ENCODE data around the gene MAGEA8.
"Not testable (repeated sequence)": the region's sequence is repeated elsewhere in the genome, so short reads cannot be mapped to it uniquely, and the experiment has no call there.

Gene MAGEA8

GRCh38 chrX:149908308-149908707 is 27.3 kb downstream of the MAGEA8 start:
- no peak for DNase-seq

GRCh38 chrX:149908727-149909126 is 27.7 kb downstream of the MAGEA8 start:
- DNase-seq, result no peak

GRCh38 chrX:149909324-149910177 is 28.6 kb downstream of the MAGEA8 start:
- no peak for DNase-seq

GRCh38 chrX:149910178-149910695 is 29.3 kb downstream of the MAGEA8 start:
- no peak for DNase-seq

GRCh38 chrX:149916745-149917392 is 35.9 kb downstream of the MAGEA8 start:
- peak; percentile 10 for DNase-seq

- DNase-seq, result not testable (repeated sequence)
Measured at GRCh38 chrX:149923836-149924235, 42.9 kb downstream of the MAGEA8 start.

- not testable (repeated sequence) for DNase-seq
Measured at GRCh38 chrX:149924434-149924833, 43.5 kb downstream of the MAGEA8 start.

- DNase-seq, result not testable (repeated sequence)
Measured at GRCh38 chrX:149927245-149927963, 46.4 kb downstream of the MAGEA8 start.

GRCh38 chrX:149927964-149928258 is 46.9 kb downstream of the MAGEA8 start:
- not testable (repeated sequence) for DNase-seq

GRCh38 chrX:149928635-149929034 is 47.7 kb downstream of the MAGEA8 start:
- DNase-seq, result not testable (repeated sequence)

GRCh38 chrX:149929400-149929799 is 48.4 kb downstream of the MAGEA8 start, which contains the start of gene HSFX4:
TSS of gene HSFX4 (plus strand) at chrX:149929573. CDS start at chrX:149929645, 72 bp downstream.
- not testable (repeated sequence) for DNase-seq

- not testable (repeated sequence) for DNase-seq
Measured at GRCh38 chrX:149931355-149931754, 50.4 kb downstream of the MAGEA8 start.

GRCh38 chrX:149932150-149932549 is 51.2 kb downstream of the MAGEA8 start:
- DNase-seq, result not testable (repeated sequence)

GRCh38 chrX:149932970-149933369 is 52.0 kb downstream of the MAGEA8 start:
- DNase-seq, result not testable (repeated sequence)

GRCh38 chrX:149933547-149933946 is 52.6 kb downstream of the MAGEA8 start:
- DNase-seq, result not testable (repeated sequence)
